CD4-positive, alpha-beta T cell (primary cell): Measurements from ENCODE around the gene UBE2F. TPM values are rescaled to one million over a fixed set of nuclear protein-coding genes. Genes with fewer than 3 reads are reported as not detected.

Source experiments
- ATAC-seq: fragments of 200-7000 bp; cut with Tn5 transposase; one replicate; pipeline ENCODE4 v1.10.0; 2022; ENCODE audit warnings: mild to moderate bottlenecking; ENCODE audit not compliant: poor library complexity
- CTCF ChIA-PET: fragments of 350-600 bp; sonication (Branson Sonifier 250); formaldehyde crosslinking; loops from one replicate; lab custom pipeline; 2021; ENCODE audit warnings: antibody characterized with exemption, inconsistent platforms; lab: Charles Lee
- POLR2A ChIA-PET: fragments of 350-600 bp; sonication (Branson Sonifier 250); formaldehyde crosslinking; loops from one replicate; lab custom pipeline; 2021; ENCODE audit warnings: antibody characterized with exemption, inconsistent platforms; lab: Charles Lee
- DNase-seq, 14 experiments: peaks; one replicate each; pipeline ENCODE4 v3.0.0-alpha.2; 2013 to 2020; ENCODE audit warnings: mixed read lengths in 2 of 14
- H3K27ac ChIP-seq, 2 donors: one replicate each; pipeline versions ENCODE4 v1.5.1 to v1.7.0; 2013; ENCODE audit warnings: low read length in 2 of 2, low read depth in 1 of 2, mild to moderate bottlenecking in 1 of 2
- H3K27me3 ChIP-seq, 2 experiments: 1 replicate in 1 of 2; 2 replicates in 1 of 2; pipeline versions ENCODE4 v1.6.1 to v1.7.0; 2013; ENCODE audit warnings: low read length in 2 of 2, control low read depth in 1 of 2, mild to moderate bottlenecking in 1 of 2, moderate library complexity in 1 of 2; ENCODE audit not compliant: insufficient read depth in 2 of 2, control insufficient read depth in 1 of 2
- H3K36me3 ChIP-seq: one replicate; pipeline ENCODE4 v1.6.1; 2013; ENCODE audit warnings: low read length, control low read depth; ENCODE audit not compliant: insufficient read depth
- H3K4me1 ChIP-seq: one replicate; pipeline ENCODE4 v1.6.1; 2013; ENCODE audit warnings: low read length, control low read depth; ENCODE audit not compliant: insufficient read depth
- H3K4me3 ChIP-seq: one replicate; pipeline ENCODE4 v1.5.1; 2013; ENCODE audit warnings: mild to moderate bottlenecking, low read length, moderate library complexity
- H3K9me3 ChIP-seq, 2 experiments: 1 replicate in 1 of 2; 2 replicates in 1 of 2; pipeline versions ENCODE4 v1.6.1 to v1.7.0; 2013; ENCODE audit warnings: low read length in 2 of 2, mild to moderate bottlenecking in 2 of 2, control low read depth in 1 of 2, moderate library complexity in 1 of 2; ENCODE audit not compliant: control insufficient read depth in 1 of 2, insufficient read depth in 1 of 2
- H3K27ac Mint-ChIP-seq: one replicate; pipeline ENCODE4 v1.8.0; 2020; ENCODE audit warnings: mixed read lengths
- H3K27me3 Mint-ChIP-seq: one replicate; pipeline ENCODE4 v1.8.0; 2021; ENCODE audit warnings: mixed read lengths
- H3K36me3 Mint-ChIP-seq: one replicate; pipeline ENCODE4 v1.8.0; 2021; ENCODE audit warnings: low read depth, mixed read lengths
- H3K4me1 Mint-ChIP-seq: one replicate; pipeline ENCODE4 v1.8.0; 2021; ENCODE audit warnings: low read depth, mixed read lengths
- H3K4me3 Mint-ChIP-seq: one replicate; pipeline ENCODE4 v1.8.0; 2020; ENCODE audit warnings: mild to moderate bottlenecking, mixed read lengths
- H3K9me3 Mint-ChIP-seq: one replicate; pipeline ENCODE4 v1.8.0; 2020; ENCODE audit warnings: mixed read lengths
- CTCF ChIP-seq: fragments of 200-600 bp; IDR thresholded peaks from one replicate; pipeline ENCODE4 v1.8.0; 2022; ENCODE audit warnings: antibody characterized with exemption, mild to moderate bottlenecking
- intact Hi-C, 2 experiments: fragments of 100-400 bp; cut with DNase I in 1 of 2; cut with micrococcal nuclease in 1 of 2; formaldehyde crosslinking; loops; one replicate each; pipeline versions ENCODE4 v1.15.1 to v1.9.0; 2023 to 2025; cut with DNase I, micrococcal nuclease
- total RNA-seq, 174 experiments: library from RNA in 2 of 174; stranded (reverse) in 2 of 174; gene quantifications; one replicate each; pipeline ENCODE4 v1.2.3 and lab custom pipeline; 2021 to 2026

The UBE2F gene
- total RNA-seq, 2 experiments from 2014 or later = 23.2 to 27.4 TPM

GRCh38 chr2:237923481-237924163 lies 43.2 kb upstream of the UBE2F start:
- H3K27ac Mint-ChIP-seq = no peak overlapping the region
- DNase-seq (peak; percentile 38 to 91 (median 77)), ATAC-seq (peak; percentile 99)
- TF ChIP-seq CTCF = peak; percentile 94
- intact Hi-C loops = loop anchor here in 1 of 2 experiments (1.0 to 5.0 kb wide), 3 partner anchors 40 to 341 kb away; no protein-coding TSS in a partner anchor
- Histone ChIP-seq H3K27ac (no peak overlapping the region), H3K4me1 (peaks cover 20% of the 10 kb centered on the region), H3K27me3 (no peaks in the 10 kb centered on the region), H3K9me3 (no peaks in the 10 kb centered on the region), H3K4me3 (peak overlapping the region; percentile 50), H3K36me3 (no peaks in the 10 kb centered on the region)
- no peaks in the 10 kb centered on the region for H3K36me3 Mint-ChIP-seq
- POLR2A ChIA-PET = interaction anchor here (0.6 to 1.2 kb wide), 3 partner anchors 45 to 145 kb away, joined by 3 to 5 read pairs (median 3); partner anchors contain the start of gene SCLY
- H3K9me3 Mint-ChIP-seq = no peaks in the 10 kb centered on the region
- CTCF ChIA-PET = interaction anchor here (0.8 to 1.7 kb wide), 8 partner anchors 9 to 315 kb away, joined by 3 to 4 read pairs (median 3); no protein-coding TSS in a partner anchor
- H3K4me3 Mint-ChIP-seq = peak overlapping the region; percentile 54
- H3K4me1 Mint-ChIP-seq = peaks cover 14% of the 10 kb centered on the region
- no peaks in the 10 kb centered on the region for H3K27me3 Mint-ChIP-seq

GRCh38 chr2:237924164-237924534 lies 42.7 kb upstream of the UBE2F start:
- intact Hi-C loops = loop anchor here in 1 of 2 experiments (5.0 kb wide), 1 partner anchor 93 kb away; no protein-coding TSS in a partner anchor
- H3K9me3 ChIP-seq = no peaks in the 10 kb centered on the region
- H3K27me3 ChIP-seq = no peaks in the 10 kb centered on the region
- Mint-ChIP-seq H3K4me1 (peaks cover 12% of the 10 kb centered on the region), H3K27me3 (no peaks in the 10 kb centered on the region), H3K4me3 (no peak overlapping the region), H3K36me3 (no peaks in the 10 kb centered on the region), H3K27ac (no peak overlapping the region), H3K9me3 (no peaks in the 10 kb centered on the region)
- POLR2A ChIA-PET = interaction anchor here (1.0 kb wide), 1 partner anchor 137 kb away, joined by 3 read pairs; the partner anchor contains the start of gene SCLY
- CTCF ChIA-PET = interaction anchor here (1.0 to 1.7 kb wide), 4 partner anchors 11 to 314 kb away, joined by 3 to 4 read pairs (median 4); no protein-coding TSS in a partner anchor
- peaks cover 20% of the 10 kb centered on the region for H3K4me1 ChIP-seq
- no peak overlapping the region for H3K4me3 ChIP-seq
- DNase-seq = no peak
- no peak for TF ChIP-seq CTCF
- no peak for ATAC-seq
- no peaks in the 10 kb centered on the region for H3K36me3 ChIP-seq
- no peak overlapping the region for H3K27ac ChIP-seq

GRCh38 chr2:237927135-237927534 lies 39.7 kb upstream of the UBE2F start:
- ChIA-PET POLR2A (no interaction called here), CTCF (no interaction called here)
- Mint-ChIP-seq H3K27ac (no peak overlapping the region), H3K4me3 (no peak overlapping the region), H3K4me1 (peaks cover 9% of the 10 kb centered on the region), H3K36me3 (no peaks in the 10 kb centered on the region), H3K9me3 (no peaks in the 10 kb centered on the region), H3K27me3 (no peaks in the 10 kb centered on the region)
- DNase-seq = no peak
- H3K4me3 ChIP-seq = no peak overlapping the region
- peaks cover 16% of the 10 kb centered on the region for H3K4me1 ChIP-seq
- no peak for TF ChIP-seq CTCF
- no peak for ATAC-seq
- no peaks in the 10 kb centered on the region for H3K27me3 ChIP-seq
- no peaks in the 10 kb centered on the region for H3K36me3 ChIP-seq
- H3K9me3 ChIP-seq = peaks cover 0 to 12% of the 10 kb centered on the region in 2 experiments
- no peak overlapping the region for H3K27ac ChIP-seq
- intact Hi-C loops = no loop called here
